Measurements from ENCODE around the gene ZFR2.
"Not testable (repeated sequence)": the region's sequence is repeated elsewhere in the genome, so short reads cannot be mapped to it uniquely, and the experiment has no call there.

ZFR2 gene

DNA sequence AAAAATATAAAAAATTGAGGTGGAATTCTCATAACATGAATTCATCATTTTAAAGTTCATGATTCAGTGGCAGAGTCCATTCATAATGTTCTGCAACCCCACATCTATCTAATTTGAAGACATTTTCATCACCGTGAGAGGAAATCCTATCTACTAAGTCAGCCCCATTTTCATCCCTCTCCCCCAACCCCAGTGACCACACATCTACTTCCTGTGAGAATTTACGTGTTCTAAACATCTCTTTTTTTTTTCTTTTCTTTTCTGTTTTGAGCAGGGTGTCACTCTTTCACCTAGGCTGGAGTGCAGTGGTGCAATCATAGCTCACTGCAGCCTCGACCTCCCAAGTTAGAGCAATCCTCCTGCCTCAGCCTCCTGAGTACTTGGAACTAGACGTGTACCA is 29.1 kb upstream of the ZFR2 start:
- TF ChIP-seq, protein P1, sequence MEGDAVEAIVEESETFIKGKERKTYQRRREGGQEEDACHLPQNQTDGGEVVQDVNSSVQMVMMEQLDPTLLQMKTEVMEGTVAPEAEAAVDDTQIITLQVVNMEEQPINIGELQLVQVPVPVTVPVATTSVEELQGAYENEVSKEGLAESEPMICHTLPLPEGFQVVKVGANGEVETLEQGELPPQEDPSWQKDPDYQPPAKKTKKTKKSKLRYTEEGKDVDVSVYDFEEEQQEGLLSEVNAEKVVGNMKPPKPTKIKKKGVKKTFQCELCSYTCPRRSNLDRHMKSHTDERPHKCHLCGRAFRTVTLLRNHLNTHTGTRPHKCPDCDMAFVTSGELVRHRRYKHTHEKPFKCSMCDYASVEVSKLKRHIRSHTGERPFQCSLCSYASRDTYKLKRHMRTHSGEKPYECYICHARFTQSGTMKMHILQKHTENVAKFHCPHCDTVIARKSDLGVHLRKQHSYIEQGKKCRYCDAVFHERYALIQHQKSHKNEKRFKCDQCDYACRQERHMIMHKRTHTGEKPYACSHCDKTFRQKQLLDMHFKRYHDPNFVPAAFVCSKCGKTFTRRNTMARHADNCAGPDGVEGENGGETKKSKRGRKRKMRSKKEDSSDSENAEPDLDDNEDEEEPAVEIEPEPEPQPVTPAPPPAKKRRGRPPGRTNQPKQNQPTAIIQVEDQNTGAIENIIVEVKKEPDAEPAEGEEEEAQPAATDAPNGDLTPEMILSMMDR (IDR thresholded peaks at IDR 0.05), result no peak
- no peaks in the 10 kb centered on the region for H3K9me3 ChIP-seq

GRCh38 chr19:3895788-3896187 is 26.9 kb upstream of the ZFR2 start:
- no peaks in the 10 kb centered on the region for H3K36me3 ChIP-seq
- H3K27ac ChIP-seq, result no peak overlapping the region
- H3K9me3 ChIP-seq, result no peaks in the 10 kb centered on the region
- H3K4me3 ChIP-seq (ENCODE audit: low read depth in 1 of 2, low read length in 1 of 2), result no peak overlapping the region
- TF ChIP-seq, protein P1 (IDR thresholded peaks at IDR 0.05), result no peak
- H3K27me3 ChIP-seq, result no peaks in the 10 kb centered on the region
- no peaks in the 10 kb centered on the region for H3K4me1 ChIP-seq (ENCODE audit: control insufficient read depth in 1 of 2, insufficient read depth in 1 of 2, low read depth in 1 of 2, low read length in 1 of 2)

More for the DNA sequence above, 29.1 kb upstream of the ZFR2 start:
- Histone ChIP-seq H3K27ac (no peak overlapping the region), H3K4me1 (ENCODE audit: control insufficient read depth in 1 of 2, insufficient read depth in 1 of 2, low read depth in 1 of 2, low read length in 1 of 2) (no peaks in the 10 kb centered on the region), H3K4me3 (ENCODE audit: low read depth in 1 of 2, low read length in 1 of 2) (no peak overlapping the region), H3K36me3 (no peaks in the 10 kb centered on the region), H3K27me3 (no peaks in the 10 kb centered on the region)

DNA sequence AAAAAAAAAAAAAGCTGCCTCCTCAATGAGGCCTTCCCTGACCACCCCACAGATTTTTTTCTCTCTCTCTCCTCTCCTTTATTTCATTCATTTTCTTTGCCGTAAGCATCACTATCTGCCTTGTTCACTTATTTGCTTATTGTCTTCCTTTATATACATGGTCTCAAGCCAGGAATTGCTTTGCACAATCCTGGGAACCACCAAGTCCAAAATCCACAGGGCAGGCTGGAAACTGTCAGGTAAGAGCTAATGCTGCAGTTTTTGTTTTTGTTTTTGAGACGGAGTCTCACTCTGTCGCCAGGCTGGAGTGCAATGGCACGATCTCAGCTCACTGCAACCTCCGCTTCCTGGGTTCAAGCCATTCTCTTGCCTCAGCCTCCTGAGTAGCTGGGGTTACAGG is 26.1 kb upstream of the ZFR2 start:
- H3K27me3 ChIP-seq; H3K27ac ChIP-seq; H3K36me3 ChIP-seq; H3K4me3 ChIP-seq (ENCODE audit: low read depth in 1 of 2, low read length in 1 of 2); H3K9me3 ChIP-seq; H3K4me1 ChIP-seq (ENCODE audit: control insufficient read depth in 1 of 2, insufficient read depth in 1 of 2, low read depth in 1 of 2, low read length in 1 of 2): not testable (repeated sequence)

DNA sequence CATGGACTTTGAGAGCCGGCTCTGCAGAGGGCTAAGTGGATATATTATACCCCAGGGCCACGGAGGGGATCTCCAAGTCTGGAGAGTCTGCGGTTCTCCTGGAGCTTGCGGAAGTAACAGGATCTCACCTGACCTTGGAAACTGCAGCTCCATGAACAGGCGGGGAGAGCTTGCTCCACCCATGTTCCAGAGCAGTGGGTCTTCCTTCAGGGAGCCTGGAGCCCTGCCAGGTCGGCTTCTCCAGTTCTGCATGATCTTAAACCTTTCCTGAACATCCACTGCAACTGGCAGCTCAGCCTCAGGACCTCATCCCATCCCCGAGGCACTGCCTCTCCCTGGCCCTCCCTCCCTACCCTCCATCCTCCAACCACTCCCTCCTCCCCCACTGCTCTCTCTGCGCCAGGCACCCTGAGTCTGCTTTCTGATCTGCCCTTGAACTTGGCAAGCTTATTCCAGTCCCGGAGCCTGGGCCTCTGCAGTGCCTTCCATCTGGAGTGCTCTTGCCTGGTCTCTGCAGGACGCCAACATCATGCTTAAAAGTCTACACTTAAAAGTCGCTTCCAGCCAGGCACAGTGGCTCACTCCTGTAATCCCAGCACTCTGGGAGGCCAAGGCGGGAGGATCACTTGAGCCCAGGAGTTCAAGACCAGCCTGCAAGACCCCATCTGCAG is 24.8 kb upstream of the ZFR2 start:
- Histone ChIP-seq H3K27me3 (no peaks in the 10 kb centered on the region), H3K27ac (no peak overlapping the region), H3K4me1 (ENCODE audit: control insufficient read depth in 1 of 2, insufficient read depth in 1 of 2, low read depth in 1 of 2, low read length in 1 of 2) (no peaks in the 10 kb centered on the region), H3K4me3 (ENCODE audit: low read depth in 1 of 2, low read length in 1 of 2) (no peak overlapping the region), H3K9me3 (no peaks in the 10 kb centered on the region), H3K36me3 (no peaks in the 10 kb centered on the region)
- TF ChIP-seq, protein P1 (IDR thresholded peaks at IDR 0.05), result no peak

DNA sequence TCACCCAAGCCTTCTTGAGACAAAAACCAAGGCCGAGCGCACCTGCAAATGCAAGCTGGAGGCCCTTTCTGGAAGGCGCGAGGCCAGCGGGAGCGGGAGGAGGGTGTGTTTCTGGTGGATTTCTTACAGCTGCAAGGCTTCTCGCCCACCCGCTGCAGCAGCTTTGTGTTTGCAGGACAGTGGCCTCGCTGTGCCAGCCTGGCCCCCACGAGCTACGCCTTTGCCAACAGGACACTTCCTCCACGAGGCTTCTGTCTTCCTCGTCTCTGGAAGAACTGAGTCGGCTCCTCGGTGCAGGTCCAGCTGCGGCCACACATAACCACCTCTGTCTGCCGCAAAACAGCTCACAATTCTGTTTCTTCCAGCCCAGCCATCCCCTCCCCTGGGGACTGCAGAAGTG is 21.8 kb upstream of the ZFR2 start:
- Histone ChIP-seq H3K27ac (no peak overlapping the region), H3K36me3 (no peaks in the 10 kb centered on the region), H3K27me3 (no peaks in the 10 kb centered on the region), H3K4me1 (ENCODE audit: control insufficient read depth in 1 of 2, insufficient read depth in 1 of 2, low read depth in 1 of 2, low read length in 1 of 2) (no peaks in the 10 kb centered on the region), H3K9me3 (no peaks in the 10 kb centered on the region), H3K4me3 (ENCODE audit: low read depth in 1 of 2, low read length in 1 of 2) (no peak overlapping the region)
- TF ChIP-seq, protein P1 (IDR thresholded peaks at IDR 0.05), result no peak

DNA sequence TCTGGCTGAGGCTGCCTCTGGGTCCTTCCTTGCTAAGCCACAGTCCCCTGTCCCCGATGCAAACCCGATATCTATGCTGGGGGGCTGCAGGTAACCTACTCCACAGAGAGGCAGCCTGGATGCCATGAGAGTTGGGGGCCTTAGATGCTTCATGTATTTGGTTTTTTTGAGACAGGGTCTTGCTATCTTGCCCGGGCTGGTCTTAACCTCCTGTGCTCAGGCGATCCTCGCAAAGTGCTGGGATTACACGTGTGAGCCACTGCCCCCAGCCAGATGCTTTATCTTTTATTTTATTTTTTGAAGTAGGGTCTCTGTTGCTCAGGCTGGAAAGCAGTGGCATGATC is 13.2 kb upstream of the ZFR2 start:
- no peaks in the 10 kb centered on the region for H3K4me1 ChIP-seq (ENCODE audit: control insufficient read depth in 1 of 2, insufficient read depth in 1 of 2, low read depth in 1 of 2, low read length in 1 of 2)
- H3K36me3 ChIP-seq, result no peaks in the 10 kb centered on the region
- H3K4me3 ChIP-seq (ENCODE audit: low read depth in 1 of 2, low read length in 1 of 2), result no peak overlapping the region
- H3K27ac ChIP-seq, result no peak overlapping the region
- TF ChIP-seq, protein P1 (IDR thresholded peaks at IDR 0.05), result no peak
- peaks cover 65% of the 10 kb centered on the region for H3K27me3 ChIP-seq
- no peaks in the 10 kb centered on the region for H3K9me3 ChIP-seq
